Stimulated activated CD4-positive, alpha-beta T cell treated with anti-CD3 and anti-CD28 coated beads, Interleukin-15, amount 100 ng/mL, for 1 hour (primary cell): ENCODE measurements around the gene CSNK2A2.

Experiments
- DNase-seq, 2 donors: peaks; one replicate each; pipeline ENCODE4 v3.0.0-alpha.2; 2020; ENCODE audit warnings: low read depth in 1 of 2, low spot score in 1 of 2

Gene CSNK2A2

GRCh38 chr16:58152246-58152868 lies 45.5 kb downstream of the CSNK2A2 start:
- no peak for DNase-seq

DNA sequence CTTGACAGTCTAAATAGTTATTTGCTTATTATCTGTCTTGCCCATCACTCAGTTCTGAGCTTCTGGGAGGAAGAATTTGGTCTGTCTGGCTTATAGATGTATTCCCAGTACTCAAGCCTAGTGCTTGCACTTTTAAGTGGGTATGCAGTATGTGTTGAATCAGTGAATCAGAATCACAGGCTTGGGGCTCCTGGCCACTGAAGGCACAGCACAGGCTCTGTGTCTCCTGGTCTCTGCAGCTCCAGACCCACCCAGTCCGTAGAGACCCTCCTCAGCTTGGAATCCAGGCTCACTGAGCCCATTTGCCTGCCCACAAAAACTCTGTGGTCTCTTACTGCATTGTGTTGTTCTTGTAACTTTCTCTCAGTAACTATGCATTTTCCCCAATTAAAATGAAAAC lies 49.4 kb downstream of the CSNK2A2 start:
- no peak for DNase-seq

DNA sequence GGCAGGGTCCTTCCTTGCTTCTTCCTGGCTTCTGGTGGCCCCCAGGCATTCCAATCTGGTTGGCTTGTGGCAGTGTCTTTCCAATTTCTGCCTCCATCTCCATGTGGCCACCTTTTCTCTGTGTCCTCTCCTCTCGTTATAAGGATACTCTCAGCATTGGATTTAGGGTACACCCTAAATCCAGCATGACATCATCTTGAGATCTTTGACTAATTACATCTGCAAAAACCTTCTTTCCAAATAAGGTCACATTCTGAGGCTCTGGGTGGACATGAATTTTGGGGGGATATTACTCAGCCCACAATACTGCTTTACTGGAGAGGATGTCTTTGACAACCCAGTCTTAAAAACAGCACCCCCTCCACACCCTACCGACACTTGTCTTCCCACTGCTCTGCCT lies 49.8 kb downstream of the CSNK2A2 start:
- DNase-seq, result no peak

DNA sequence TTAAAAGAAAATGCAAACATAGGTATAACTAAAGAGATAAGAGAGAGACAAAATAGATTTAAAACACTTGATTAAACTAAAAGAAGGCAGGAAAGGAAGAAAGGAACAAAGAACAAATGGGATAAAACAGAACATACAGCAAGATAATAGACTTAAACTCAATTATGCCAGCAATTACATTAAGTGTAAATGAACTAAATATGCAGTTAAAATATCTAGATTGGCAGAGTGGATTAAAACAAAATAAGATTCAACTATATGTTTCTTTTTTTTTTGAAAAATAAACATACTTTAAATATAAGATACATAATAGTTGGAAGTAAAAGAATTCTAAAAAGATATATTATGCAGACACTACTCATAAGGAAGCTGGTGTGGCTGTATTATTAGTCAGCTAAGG lies 59.1 kb downstream of the CSNK2A2 start:
- no peak for DNase-seq

- DNase-seq, result no peak
These were observed 60.3 kb downstream of the CSNK2A2 start for GRCh38 chr16:58137581-58137980.

DNA sequence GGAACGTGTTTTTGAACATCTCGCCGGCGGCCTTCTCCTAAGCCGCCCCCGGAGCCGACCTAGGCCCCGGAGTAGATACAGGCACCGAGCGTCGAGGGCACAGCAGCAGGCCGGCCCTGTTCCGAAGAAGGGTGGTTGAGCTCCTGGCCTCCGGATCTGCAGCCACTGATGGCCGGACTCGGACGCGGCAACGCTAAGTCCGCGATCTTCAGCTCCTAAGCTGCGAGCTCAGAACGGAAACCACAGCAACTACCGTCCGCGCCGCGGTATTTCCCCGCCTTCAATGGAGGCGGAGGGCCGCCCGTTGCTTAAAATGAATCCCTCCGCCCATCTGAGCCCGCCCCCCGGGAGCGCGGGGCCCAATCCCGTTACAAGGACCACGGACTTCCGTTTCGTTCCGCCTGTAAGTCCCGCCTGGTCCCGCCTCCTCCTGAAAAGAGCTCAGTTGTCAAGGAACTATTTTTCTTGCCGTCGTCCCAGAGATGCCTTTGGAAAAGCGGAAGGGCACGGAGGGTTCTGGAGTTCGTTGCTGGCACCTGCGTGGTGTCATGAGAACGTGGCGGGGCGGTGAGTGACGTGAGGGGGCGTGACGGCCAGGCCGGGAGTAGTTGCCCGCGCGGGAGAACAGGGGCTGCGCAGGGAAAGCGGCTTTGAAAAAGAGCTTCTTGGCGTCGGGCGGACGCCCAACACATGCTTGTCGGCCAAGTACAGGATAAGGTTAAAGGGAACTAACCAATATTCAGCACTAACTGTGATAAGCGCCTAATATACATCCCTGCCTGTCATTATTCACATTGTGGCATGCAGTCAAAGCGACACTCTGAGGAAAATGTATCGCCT lies 68.6 kb downstream of the CSNK2A2 start, which contains the start of gene CFAP20:
CFAP20 (minus strand) TSS at position 285 of the 840 bp plus-strand sequence; CDS start at position 19, 266 bp downstream.
- DNase-seq, result peak; percentile 93

DNA sequence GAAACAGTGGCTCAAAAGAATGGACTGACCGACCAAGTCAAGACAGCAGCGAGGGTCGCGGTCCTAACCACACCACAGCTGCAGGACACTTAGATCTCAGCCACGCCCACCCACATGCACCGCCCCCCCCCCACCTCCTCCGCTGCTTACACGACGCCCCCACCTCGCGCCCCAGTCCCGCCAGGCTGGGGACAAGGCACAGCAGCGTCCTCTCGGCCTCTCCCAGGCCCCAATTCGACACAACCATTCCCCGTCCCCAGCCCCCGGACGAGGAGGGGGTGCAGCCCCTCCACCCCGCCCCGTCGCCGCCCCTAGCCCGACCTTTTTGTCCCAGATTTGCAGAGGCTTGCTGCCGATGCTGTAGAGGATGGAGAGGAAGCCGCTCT lies 69.2 kb downstream of the CSNK2A2 start:
- DNase-seq, result no peak

- DNase-seq, result no peak
These were observed 69.7 kb downstream of the CSNK2A2 start for GRCh38 chr16:58128181-58128631.

GRCh38 chr16:58127634-58128033 lies 70.3 kb downstream of the CSNK2A2 start:
- DNase-seq, result no peak

GRCh38 chr16:58127033-58127556 lies 70.8 kb downstream of the CSNK2A2 start:
- DNase-seq, result no peak

- no peak for DNase-seq
These were observed 71.4 kb downstream of the CSNK2A2 start for GRCh38 chr16:58126451-58126961.

GRCh38 chr16:58125781-58126335 lies 72.0 kb downstream of the CSNK2A2 start:
- DNase-seq, result no peak

DNA sequence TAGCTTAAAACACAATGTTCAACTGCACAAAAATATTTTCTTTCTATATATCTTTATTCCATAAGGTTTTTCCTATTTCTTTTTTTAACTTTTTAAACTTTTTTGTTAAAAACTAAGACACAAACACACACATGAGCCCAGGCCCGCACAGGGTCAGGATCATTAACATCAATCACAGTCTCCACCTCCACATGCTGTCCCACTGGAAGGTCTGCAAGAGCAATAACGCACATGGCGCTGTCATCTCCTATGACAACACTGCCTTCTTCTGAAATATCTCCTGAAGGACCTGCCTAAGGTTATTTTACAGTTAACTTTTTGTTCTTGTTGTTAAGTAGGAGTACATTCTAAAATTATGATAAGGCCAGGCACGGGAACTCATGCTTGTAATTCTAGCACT lies 72.9 kb downstream of the CSNK2A2 start:
- DNase-seq, result no peak

DNA sequence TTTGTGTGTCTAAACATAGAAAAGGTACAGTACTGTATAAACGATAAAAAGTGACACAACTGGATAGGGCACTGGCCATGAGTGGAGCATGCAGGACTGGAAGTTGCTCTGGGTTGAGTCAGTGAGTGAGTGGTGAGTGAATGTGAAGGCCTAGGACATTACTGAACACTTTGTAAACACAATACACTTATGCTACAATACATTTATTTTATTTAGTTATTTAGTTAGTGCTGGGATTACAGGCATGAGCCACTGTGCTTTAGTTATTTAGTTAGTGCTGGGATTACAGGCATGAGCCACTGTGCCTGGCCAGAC lies 73.3 kb downstream of the CSNK2A2 start:
- no peak for DNase-seq

DNA sequence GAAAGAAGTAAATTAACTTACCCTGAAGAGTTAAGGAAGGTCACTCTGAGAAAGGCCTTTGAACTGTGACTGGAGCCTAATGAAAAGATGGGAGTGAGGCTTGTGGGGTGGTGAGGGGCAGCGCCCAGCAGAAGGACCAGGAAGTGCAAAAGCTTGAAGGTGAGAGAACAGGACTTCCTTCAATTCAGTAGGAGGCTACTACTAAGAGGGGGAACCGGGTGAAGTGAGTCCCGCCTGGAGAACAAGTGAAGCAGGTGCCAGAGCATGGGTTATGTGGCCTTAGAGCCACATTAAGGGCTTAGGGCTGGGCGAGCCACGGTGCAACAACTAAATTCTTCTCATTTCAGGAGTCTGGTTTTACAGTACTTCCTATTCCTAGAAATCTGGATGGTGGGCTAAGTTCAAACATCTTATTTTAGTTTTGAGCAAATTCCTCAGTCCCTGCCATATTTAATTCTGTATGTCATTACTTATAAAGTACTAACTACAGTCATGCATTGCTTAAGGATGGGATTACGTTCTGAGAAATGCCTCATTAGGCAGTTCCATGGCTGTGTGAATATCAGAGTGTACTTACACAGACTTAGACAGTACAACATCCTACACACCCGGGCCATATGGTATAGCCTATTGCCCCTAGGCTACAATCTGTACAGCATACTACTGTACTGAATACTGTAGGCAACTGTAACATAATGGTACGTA lies 73.9 kb downstream of the CSNK2A2 start:
- no peak for DNase-seq

- DNase-seq, result no peak
These were observed 76.8 kb downstream of the CSNK2A2 start for GRCh38 chr16:58121132-58121531.

GRCh38 chr16:58120234-58120633 lies 77.7 kb downstream of the CSNK2A2 start:
- DNase-seq, result no peak

GRCh38 chr16:58119509-58119845 lies 78.4 kb downstream of the CSNK2A2 start:
- DNase-seq, result no peak

- DNase-seq, result no peak
These were observed 79.0 kb downstream of the CSNK2A2 start for GRCh38 chr16:58118801-58119508.

- DNase-seq, result no peak
These were observed 81.4 kb downstream of the CSNK2A2 start for GRCh38 chr16:58116529-58116928.

DNA sequence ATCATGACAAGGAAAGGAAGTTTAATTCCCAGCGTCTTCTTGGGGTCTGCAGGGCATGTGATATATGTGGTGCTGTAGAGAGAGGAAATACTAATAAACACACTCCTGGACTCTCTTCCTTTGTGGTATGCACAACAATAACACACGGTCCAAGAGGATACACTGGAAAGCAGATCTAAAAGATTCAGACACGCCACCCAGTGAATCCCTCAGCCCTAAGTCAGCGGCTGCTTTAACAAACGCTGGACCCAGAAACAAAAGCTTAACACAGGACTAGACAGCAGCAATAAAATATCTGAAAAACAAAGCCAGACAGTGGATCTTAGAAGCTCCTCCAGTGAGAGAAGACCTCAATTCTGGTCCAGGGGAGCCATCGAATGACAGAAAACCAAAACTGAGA lies 81.8 kb downstream of the CSNK2A2 start:
- no peak for DNase-seq
